Tibial nerve (tissue), 3 donors: ENCODE results near the gene ADAMTSL1.

ENCODE experiments used
- POLR2A ChIP-seq, 2 donors: fragments of 450-650 bp; IDR thresholded peaks; one replicate each; pipeline ENCODE4 v1.6.1; 2017; ENCODE audit warnings: antibody characterized with exemption in 2 of 2, mild to moderate bottlenecking in 2 of 2, moderate library complexity in 2 of 2
- TF ChIP-seq, protein P1 (sequence below), 5 experiments: fragments of 200-600 bp in 3 of 5; fragments of 450-650 bp in 2 of 5; sonication (generic) in 3 of 5; IDR thresholded peaks; one replicate each; pipeline ENCODE4 v1.5.1; 2016 to 2019; ENCODE audit warnings: antibody characterized with exemption in 5 of 5, mild to moderate bottlenecking in 3 of 5, moderate library complexity in 2 of 5

- no peak for TF ChIP-seq POLR2A (IDR thresholded peaks at IDR 0.05)
- TF ChIP-seq, protein P1, sequence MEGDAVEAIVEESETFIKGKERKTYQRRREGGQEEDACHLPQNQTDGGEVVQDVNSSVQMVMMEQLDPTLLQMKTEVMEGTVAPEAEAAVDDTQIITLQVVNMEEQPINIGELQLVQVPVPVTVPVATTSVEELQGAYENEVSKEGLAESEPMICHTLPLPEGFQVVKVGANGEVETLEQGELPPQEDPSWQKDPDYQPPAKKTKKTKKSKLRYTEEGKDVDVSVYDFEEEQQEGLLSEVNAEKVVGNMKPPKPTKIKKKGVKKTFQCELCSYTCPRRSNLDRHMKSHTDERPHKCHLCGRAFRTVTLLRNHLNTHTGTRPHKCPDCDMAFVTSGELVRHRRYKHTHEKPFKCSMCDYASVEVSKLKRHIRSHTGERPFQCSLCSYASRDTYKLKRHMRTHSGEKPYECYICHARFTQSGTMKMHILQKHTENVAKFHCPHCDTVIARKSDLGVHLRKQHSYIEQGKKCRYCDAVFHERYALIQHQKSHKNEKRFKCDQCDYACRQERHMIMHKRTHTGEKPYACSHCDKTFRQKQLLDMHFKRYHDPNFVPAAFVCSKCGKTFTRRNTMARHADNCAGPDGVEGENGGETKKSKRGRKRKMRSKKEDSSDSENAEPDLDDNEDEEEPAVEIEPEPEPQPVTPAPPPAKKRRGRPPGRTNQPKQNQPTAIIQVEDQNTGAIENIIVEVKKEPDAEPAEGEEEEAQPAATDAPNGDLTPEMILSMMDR (IDR thresholded peaks at IDR 0.05): no peak
Observed at GRCh38 chr9:18632632-18633403, 158.9 kb downstream of the ADAMTSL1 start.
